AG20443 (cell line): ENCODE results near the gene COL21A1.
"Not testable (repeated sequence)": the region's sequence is repeated elsewhere in the genome, so short reads cannot be mapped to it uniquely, and the experiment has no call there.

Experiments used
- DNase-seq: peaks from one replicate; pipeline ENCODE4 v3.0.0; 2012; ENCODE audit warnings: low spot score, mixed read lengths

The COL21A1 gene

GRCh38 chr6:56048601-56049000 is 198.8 kb downstream of the COL21A1 start:
- DNase-seq: no peak

- no peak for DNase-seq
These were observed 199.3 kb downstream of the COL21A1 start for GRCh38 chr6:56047931-56048540.

GRCh38 chr6:56046576-56046975 is 200.8 kb downstream of the COL21A1 start:
- DNase-seq: peak; percentile 35

GRCh38 chr6:56043761-56044160 is 203.6 kb downstream of the COL21A1 start:
- no peak for DNase-seq

GRCh38 chr6:56043076-56043475 is 204.3 kb downstream of the COL21A1 start:
- DNase-seq: no peak

GRCh38 chr6:56041591-56041990 is 205.8 kb downstream of the COL21A1 start:
- DNase-seq: no peak

GRCh38 chr6:56040889-56041301 is 206.5 kb downstream of the COL21A1 start:
- DNase-seq: no peak

- peak; percentile 14 for DNase-seq
These were observed 207.2 kb downstream of the COL21A1 start for GRCh38 chr6:56040223-56040622.

GRCh38 chr6:56038764-56039163 is 208.6 kb downstream of the COL21A1 start:
- DNase-seq: no peak

GRCh38 chr6:56037601-56038000 is 209.8 kb downstream of the COL21A1 start:
- DNase-seq: no peak

- no peak for DNase-seq
These were observed 210.3 kb downstream of the COL21A1 start for GRCh38 chr6:56036916-56037600.

GRCh38 chr6:56033401-56033800 is 214.0 kb downstream of the COL21A1 start:
- DNase-seq: no peak

GRCh38 chr6:56032715-56033260 is 214.6 kb downstream of the COL21A1 start:
- DNase-seq: no peak

- no peak for DNase-seq
These were observed 219.5 kb downstream of the COL21A1 start for GRCh38 chr6:56027865-56028264.

- no peak for DNase-seq
These were observed 220.8 kb downstream of the COL21A1 start for GRCh38 chr6:56026455-56027180.

- no peak for DNase-seq
These were observed 221.6 kb downstream of the COL21A1 start for GRCh38 chr6:56025795-56026194.

- DNase-seq: no peak
These were observed 222.4 kb downstream of the COL21A1 start for GRCh38 chr6:56024931-56025330.

GRCh38 chr6:56023829-56024228 is 223.6 kb downstream of the COL21A1 start:
- DNase-seq: no peak

- DNase-seq: no peak
These were observed 224.7 kb downstream of the COL21A1 start for GRCh38 chr6:56022678-56023077.

GRCh38 chr6:56021943-56022342 is 225.4 kb downstream of the COL21A1 start:
- no peak for DNase-seq

GRCh38 chr6:56019973-56020372 is 227.4 kb downstream of the COL21A1 start:
- no peak for DNase-seq

GRCh38 chr6:56017198-56017597 is 230.2 kb downstream of the COL21A1 start:
- DNase-seq: no peak

GRCh38 chr6:56014039-56014438 is 233.3 kb downstream of the COL21A1 start:
- not testable (repeated sequence) for DNase-seq
